GM21825 (cell line): ENCODE measurements around the gene PKD1.

Source experiments
- ATAC-seq: cut with Tn5 transposase; IDR thresholded peaks from one replicate; pipeline ENCODE4 v1.9.1; 2021; ENCODE audit warnings: mild to moderate bottlenecking, moderate library complexity; ENCODE audit not compliant: unreplicated experiment

PKD1 gene

GRCh38 chr16:2090777-2091546 is 44.7 kb downstream of the PKD1 start:
- ATAC-seq = no peak

- no peak for ATAC-seq
These were observed 45.3 kb downstream of the PKD1 start for GRCh38 chr16:2090481-2090776.

- ATAC-seq = no peak
These were observed 45.8 kb downstream of the PKD1 start for GRCh38 chr16:2089706-2090480.

GRCh38 chr16:2088759-2089358 is 46.8 kb downstream of the PKD1 start:
- no peak for ATAC-seq

GRCh38 chr16:2087748-2088631 is 47.7 kb downstream of the PKD1 start:
- ATAC-seq = no peak

GRCh38 chr16:2086812-2087747 is 48.6 kb downstream of the PKD1 start:
- no peak for ATAC-seq

- ATAC-seq = no peak
These were observed 49.5 kb downstream of the PKD1 start for GRCh38 chr16:2086106-2086742.

GRCh38 chr16:2085669-2086068 is 50.0 kb downstream of the PKD1 start:
- no peak for ATAC-seq

GRCh38 chr16:2084895-2085625 is 50.6 kb downstream of the PKD1 start:
- ATAC-seq = no peak

GRCh38 chr16:2083876-2084780 is 51.6 kb downstream of the PKD1 start:
- ATAC-seq = no peak

- ATAC-seq = no peak
These were observed 52.3 kb downstream of the PKD1 start for GRCh38 chr16:2083409-2083808.

GRCh38 chr16:2082983-2083364 is 52.7 kb downstream of the PKD1 start:
- ATAC-seq = no peak

- ATAC-seq = no peak
These were observed 53.3 kb downstream of the PKD1 start for GRCh38 chr16:2082171-2082982.

- no peak for ATAC-seq
These were observed 54.3 kb downstream of the PKD1 start for GRCh38 chr16:2081201-2082084.

- no peak for ATAC-seq
These were observed 55.7 kb downstream of the PKD1 start for GRCh38 chr16:2079991-2080390.

- no peak for ATAC-seq
These were observed 56.3 kb downstream of the PKD1 start for GRCh38 chr16:2079311-2079800.
